ENCODE measurements around the gene CPT1C. TPM values are rescaled to one million over a fixed set of nuclear protein-coding genes. Genes with fewer than 3 reads are reported as not detected.

The CPT1C gene
- total and polyA plus RNA-seq, 5 experiments from 2014 or later: 0.19 to 2.7 (median 0.54) TPM

DNA sequence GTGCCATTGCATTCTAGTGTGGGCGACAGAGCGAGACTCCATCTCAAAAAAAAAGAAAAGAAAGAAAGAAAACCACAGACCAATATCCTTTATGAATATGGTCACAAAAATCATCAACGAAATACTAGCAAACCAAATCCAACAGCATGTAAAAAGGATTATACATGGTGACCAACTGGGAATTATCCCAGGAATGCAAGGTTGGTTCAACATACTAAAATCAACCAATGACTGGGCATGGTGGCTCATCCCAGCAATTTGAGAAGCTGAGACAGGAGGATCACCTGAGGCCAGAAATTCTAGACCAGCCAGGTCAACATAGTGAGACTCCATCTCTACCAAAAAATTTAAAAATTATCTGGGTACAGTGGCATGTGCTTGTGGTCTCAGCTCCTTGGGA lies 65.0 kb downstream of the CPT1C start:
- Mint-ChIP-seq H3K9me3 (peaks cover 0 to 9% (median 2%) of the 10 kb centered on the region in 9 donors), H3K27ac (no peak overlapping the region), H3K4me1 (no peaks in the 10 kb centered on the region), H3K36me3 (peaks cover 2 to 9% (median 6%) of the 10 kb centered on the region in 3 donors), H3K27me3 (peaks cover 0 to 3% (median 0%) of the 10 kb centered on the region in 5 donors), H3K4me3 (no peak overlapping the region)
- ATAC-seq (no peak), DNase-seq (no peak)
- POLR2A ChIA-PET: no interaction called here

DNA sequence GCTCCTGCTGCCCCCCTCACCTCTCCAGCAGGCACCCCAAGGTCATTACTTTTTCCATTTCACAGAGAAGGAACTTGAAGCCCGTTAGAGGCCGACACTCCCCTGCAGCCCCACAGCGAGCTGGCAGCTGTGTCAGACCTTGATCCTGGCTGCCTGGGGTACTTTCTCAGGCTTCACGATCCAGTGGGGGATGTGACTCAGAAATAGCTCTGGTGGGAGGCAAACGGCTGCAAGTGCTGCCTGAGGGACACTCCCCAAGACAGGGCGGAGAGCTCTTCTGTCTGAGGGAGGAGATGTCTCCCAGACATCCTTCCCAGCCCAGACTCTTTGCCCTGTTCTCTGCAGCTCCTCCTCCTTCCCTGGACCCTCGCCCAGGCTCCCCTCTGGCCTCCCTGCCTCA lies 67.4 kb downstream of the CPT1C start:
- no peaks in the 10 kb centered on the region for H3K27me3 Mint-ChIP-seq
- no peak overlapping the region for H3K4me3 Mint-ChIP-seq
- peak overlapping the region in 1 of 10 donors; percentile 43 for H3K27ac Mint-ChIP-seq
- POLR2A ChIA-PET: no interaction called here
- DNase-seq (no peak), ATAC-seq (no peak)
- peaks cover 0 to 6% (median 2%) of the 10 kb centered on the region in 9 donors for H3K9me3 Mint-ChIP-seq
- H3K36me3 Mint-ChIP-seq: peaks cover 2 to 6% (median 5%) of the 10 kb centered on the region in 3 donors
- peaks cover 0 to 2% (median 0%) of the 10 kb centered on the region in 4 donors for H3K4me1 Mint-ChIP-seq

DNA sequence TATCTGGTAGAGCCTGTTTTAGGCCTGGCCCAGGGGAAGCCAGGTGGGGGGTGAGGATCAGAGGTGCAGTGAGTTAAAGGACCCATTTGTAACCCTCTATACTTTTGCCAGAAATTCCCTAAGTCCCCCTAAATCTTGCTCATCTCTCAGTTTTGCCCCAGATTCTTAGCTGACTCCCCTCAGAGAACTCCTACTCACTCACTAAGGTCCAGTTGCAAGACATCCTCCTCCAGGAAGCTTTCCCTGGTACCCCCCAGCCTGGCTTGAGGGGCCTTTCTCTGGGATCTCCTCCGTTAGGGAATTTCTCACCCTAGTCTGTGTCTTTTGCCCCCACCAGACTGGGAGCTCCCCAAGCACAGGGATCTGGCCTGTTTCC lies 70.3 kb downstream of the CPT1C start:
- H3K9me3 Mint-ChIP-seq: peaks cover 0 to 2% (median 0%) of the 10 kb centered on the region in 9 donors
- H3K27me3 Mint-ChIP-seq: no peaks in the 10 kb centered on the region
- H3K27ac Mint-ChIP-seq: peak overlapping the region in 4 of 10 donors; percentile 15 to 92 (median 72)
- H3K36me3 Mint-ChIP-seq: peaks cover 0 to under 1% (median 0%) of the 10 kb centered on the region in 3 donors
- peaks cover 4 to 7% (median 5%) of the 10 kb centered on the region in 4 donors for H3K4me1 Mint-ChIP-seq
- H3K4me3 Mint-ChIP-seq: peak overlapping the region in 4 of 10 donors; percentile 6 to 65 (median 46)
- DNase-seq: no peak
- ATAC-seq: no peak
- POLR2A ChIA-PET: interaction anchor here (0.7 kb wide), 1 partner anchor 46 kb away, joined by 3 read pairs; no protein-coding TSS in a partner anchor

DNA sequence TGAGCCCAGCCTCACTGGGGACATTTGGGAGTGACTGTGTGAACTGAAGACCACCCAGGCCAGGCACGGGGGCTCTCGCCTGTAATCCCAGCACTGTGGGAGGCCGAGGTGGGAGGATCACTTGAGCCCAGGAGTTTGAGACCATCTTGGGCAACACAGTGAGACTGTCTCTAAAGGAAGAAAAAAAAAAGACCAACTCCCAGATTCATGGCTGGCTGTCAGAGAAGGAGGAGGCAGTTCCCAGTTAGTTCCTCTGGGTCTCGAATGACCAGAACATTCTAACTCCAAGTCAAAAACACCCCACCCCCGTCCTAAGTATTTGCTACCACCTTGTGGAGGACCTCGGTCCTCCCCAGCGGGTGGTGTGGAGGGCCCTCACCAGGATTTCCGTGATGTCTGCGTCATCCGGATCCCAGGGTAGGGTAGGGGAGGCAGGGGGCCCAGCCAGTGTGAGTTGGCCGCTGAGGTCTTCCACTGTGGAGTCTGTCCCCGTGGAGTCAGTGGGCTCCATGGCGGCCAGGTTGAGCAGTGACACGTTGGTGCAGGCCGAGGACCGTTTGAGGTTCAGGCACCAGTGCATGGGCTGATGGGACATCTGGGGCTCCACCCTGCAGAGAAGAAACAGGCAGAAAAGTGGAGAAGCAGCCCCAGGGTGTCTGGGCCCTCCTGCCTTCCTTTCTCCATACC lies 70.9 kb downstream of the CPT1C start:
- H3K4me1 Mint-ChIP-seq: peaks cover 6 to 9% (median 8%) of the 10 kb centered on the region in 4 donors
- DNase-seq: peak in 2 of 10 donors; percentile 19 to 30
- H3K36me3 Mint-ChIP-seq: no peaks in the 10 kb centered on the region

DNA sequence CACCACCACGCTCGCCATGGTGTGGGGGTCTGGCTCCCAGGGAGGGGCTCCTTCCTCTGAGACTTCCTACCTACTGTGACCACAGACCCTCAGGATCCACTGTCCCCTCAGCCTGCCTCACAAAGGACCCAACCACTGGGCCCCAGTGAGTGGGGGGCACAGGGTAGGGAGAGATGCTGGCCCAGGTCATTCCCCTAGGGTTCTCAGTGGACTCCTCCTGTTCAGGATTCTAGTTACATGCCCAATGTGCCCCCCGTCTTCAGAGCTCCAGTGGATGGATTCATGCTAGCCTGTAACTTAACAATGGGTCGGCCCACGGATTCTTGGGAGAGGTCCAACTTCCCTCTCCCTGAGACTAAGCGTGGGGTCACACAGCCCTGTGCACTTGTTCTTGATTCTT lies 72.3 kb downstream of the CPT1C start, which contains the start of gene TSKS:
TSKS (minus strand) TSS at position 77 of the 400 bp plus-strand sequence; CDS start at position 18, 59 bp downstream.
- no peaks in the 10 kb centered on the region for H3K36me3 Mint-ChIP-seq
- peak within 1 kb of the TSS in 7 of 10 donors; percentile 30 to 92 (median 65) for H3K27ac Mint-ChIP-seq
- ATAC-seq (no peak), DNase-seq (no peak)
- peaks cover 16 to 20% (median 19%) of the 10 kb centered on the region in 4 donors for H3K4me1 Mint-ChIP-seq
- no peaks in the 10 kb centered on the region for H3K9me3 Mint-ChIP-seq
- peak within 1 kb of the TSS in 3 of 10 donors; percentile 14 to 65 (median 30) for H3K4me3 Mint-ChIP-seq
- peaks cover 0 to 4% (median 0%) of the 10 kb centered on the region in 5 donors for H3K27me3 Mint-ChIP-seq
- POLR2A ChIA-PET: interaction anchor here (0.6 to 1.6 kb wide), 3 partner anchors 12 to 46 kb away, joined by 3 to 10 read pairs (median 5); no protein-coding TSS in a partner anchor

More for the DNA sequence above, 70.9 kb downstream of the CPT1C start:
- Mint-ChIP-seq H3K27ac (peak overlapping the region in 6 of 10 donors; percentile 62 to 92 (median 76)), H3K9me3 (no peaks in the 10 kb centered on the region), H3K4me3 (peak overlapping the region in 6 of 10 donors; percentile 6 to 65 (median 22)), H3K27me3 (peaks cover 0 to 4% (median 0%) of the 10 kb centered on the region in 5 donors)
- POLR2A ChIA-PET: interaction anchor here (0.7 kb wide), 1 partner anchor 46 kb away, joined by 3 read pairs; no protein-coding TSS in a partner anchor
- no peak for ATAC-seq

Small RNA genes within 50 kb of the gene (microRNA-seq; reads per million reads assigned to microRNA genes)
- not detected for gene MIR5088 (ENCODE audit: borderline microRNAs expressed)

Other genes starting within 250 kb of the CPT1C start
- gene SLC17A7, start 249.6 kb upstream of the CPT1C start, total RNA-seq: under 1 TPM; 0.27 to 0.73 TPM
- not detected for gene SLC17A7, start 249.6 kb upstream of the CPT1C start, polyA plus RNA-seq
- gene PIH1D1, start 239.3 kb upstream of the CPT1C start, total RNA-seq: 100 to 1,000 TPM; 157 to 179 TPM
- 10 to 100 TPM; 85.3 to 88.9 (median 86.7) TPM for gene PIH1D1, start 239.3 kb upstream of the CPT1C start, polyA plus RNA-seq
- 10 to 100 TPM; 44.3 to 44.4 TPM for gene ALDH16A1, start 237.9 kb upstream of the CPT1C start, total RNA-seq
- gene ALDH16A1, start 237.9 kb upstream of the CPT1C start, polyA plus RNA-seq: 10 to 100 TPM; 28.3 to 38.0 (median 30.1) TPM
- 100 to 1,000 TPM; 106 to 112 TPM for gene FLT3LG, start 216.9 kb upstream of the CPT1C start, total RNA-seq
- 100 to 1,000 TPM; 108 to 205 (median 166) TPM for gene FLT3LG, start 216.9 kb upstream of the CPT1C start, polyA plus RNA-seq
- 1,000 to 10,000 TPM; 5,160 to 5,167 TPM for gene RPL13A, start 203.5 kb upstream of the CPT1C start, total RNA-seq
- gene RPL13A, start 203.5 kb upstream of the CPT1C start, polyA plus RNA-seq: 1,000 to 10,000 TPM; 3,162 to 3,664 (median 3,630) TPM
- 1,000 to 10,000 TPM; 3,084 to 3,152 TPM for gene RPS11, start 194.7 kb upstream of the CPT1C start, total RNA-seq
- gene RPS11, start 194.7 kb upstream of the CPT1C start, polyA plus RNA-seq: 1,000 to 10,000 TPM; 2,379 to 2,818 (median 2,600) TPM
- 10 to 100 TPM; 24.3 to 26.0 TPM for gene FCGRT, start 178.5 kb upstream of the CPT1C start, total RNA-seq
- gene FCGRT, start 178.5 kb upstream of the CPT1C start, polyA plus RNA-seq: 10 to 100 TPM; 50.3 to 62.9 (median 61.5) TPM
- 1 to 10 TPM; 1.6 to 3.6 TPM for gene RCN3, start 163.1 kb upstream of the CPT1C start, total RNA-seq
- 1 to 10 TPM; 1.5 to 4.5 (median 2.8) TPM for gene RCN3, start 163.1 kb upstream of the CPT1C start, polyA plus RNA-seq
- 100 to 1,000 TPM; 162 to 173 TPM for gene NOSIP, start 110.6 kb upstream of the CPT1C start, total RNA-seq
- gene NOSIP, start 110.6 kb upstream of the CPT1C start, polyA plus RNA-seq: 100 to 1,000 TPM; 662 to 854 (median 844) TPM
- gene PRRG2, start 109.8 kb upstream of the CPT1C start, total RNA-seq: 1 to 10 TPM; 1.9 to 2.4 TPM
- gene PRRG2, start 109.8 kb upstream of the CPT1C start, polyA plus RNA-seq: under 1 TPM; 0.28 to 0.34 (median 0.32) TPM
- gene PRR12, start 99.9 kb upstream of the CPT1C start, total RNA-seq: 10 to 100 TPM; 61.6 to 62.1 TPM
- under 1 TPM; 0.24 to 0.69 (median 0.37) TPM for gene PRR12, start 99.9 kb upstream of the CPT1C start, polyA plus RNA-seq
- gene RRAS, start 51.0 kb upstream of the CPT1C start, total RNA-seq: 10 to 100 TPM; 10.4 to 12.7 TPM
- 10 to 100 TPM; 21.8 to 30.2 (median 28.4) TPM for gene RRAS, start 51.0 kb upstream of the CPT1C start, polyA plus RNA-seq
- gene SCAF1, start 48.9 kb upstream of the CPT1C start, total RNA-seq: 10 to 100 TPM; 51.0 to 62.3 TPM
- 1 to 10 TPM; 1.1 to 2.5 (median 1.2) TPM for gene SCAF1, start 48.9 kb upstream of the CPT1C start, polyA plus RNA-seq
- 100 to 1,000 TPM; 279 to 303 TPM for gene IRF3, start 25.3 kb upstream of the CPT1C start, total RNA-seq
- 10 to 100 TPM; 54.6 to 76.1 (median 65.1) TPM for gene IRF3, start 25.3 kb upstream of the CPT1C start, polyA plus RNA-seq
- gene BCL2L12, start 25.2 kb upstream of the CPT1C start, total RNA-seq: 10 to 100 TPM; 22.5 to 24.0 TPM
- 10 to 100 TPM; 19.3 to 20.6 (median 19.6) TPM for gene BCL2L12, start 25.2 kb upstream of the CPT1C start, polyA plus RNA-seq
- gene PRMT1, start 13.8 kb upstream of the CPT1C start, total RNA-seq: 100 to 1,000 TPM in 1 of 2 experiments, 10 to 100 TPM in 1; 97.4 to 100 TPM
- 100 to 1,000 TPM; 150 to 162 (median 158) TPM for gene PRMT1, start 13.8 kb upstream of the CPT1C start, polyA plus RNA-seq
- gene ADM5, start 1.5 kb upstream of the CPT1C start, total RNA-seq: 1 to 10 TPM; 3.5 to 5.1 TPM
- gene ADM5, start 1.5 kb upstream of the CPT1C start, polyA plus RNA-seq: under 1 TPM in 2 of 3 donors, not detected in 1; 0.14 to 0.53 TPM
- gene TSKS, start 72.2 kb downstream of the CPT1C start, total RNA-seq: 1 to 10 TPM; 3.5 to 4.8 TPM
- 1 to 10 TPM in 1 of 3 donors, under 1 TPM in 2; 0.17 to 1.2 (median 0.40) TPM for gene TSKS, start 72.2 kb downstream of the CPT1C start, polyA plus RNA-seq
- gene AP2A1, start 75.9 kb downstream of the CPT1C start, total RNA-seq: 10 to 100 TPM; 56.1 to 57.8 TPM
- 1 to 10 TPM; 4.5 to 6.5 (median 4.9) TPM for gene AP2A1, start 75.9 kb downstream of the CPT1C start, polyA plus RNA-seq
- gene FUZ, start 122.2 kb downstream of the CPT1C start, total RNA-seq: 10 to 100 TPM; 23.0 to 28.8 TPM
- 1 to 10 TPM; 5.4 to 7.5 (median 7.0) TPM for gene FUZ, start 122.2 kb downstream of the CPT1C start, polyA plus RNA-seq
- gene MED25, start 127.2 kb downstream of the CPT1C start, total RNA-seq: 10 to 100 TPM; 39.8 to 43.2 TPM
- 10 to 100 TPM in 2 of 3 donors, 1 to 10 TPM in 1; 7.5 to 19.2 (median 13.1) TPM for gene MED25, start 127.2 kb downstream of the CPT1C start, polyA plus RNA-seq
- gene PTOV1, start 160.0 kb downstream of the CPT1C start, total RNA-seq: 100 to 1,000 TPM; 178 to 186 TPM
- 10 to 100 TPM; 42.9 to 67.4 (median 50.9) TPM for gene PTOV1, start 160.0 kb downstream of the CPT1C start, polyA plus RNA-seq
- 100 to 1,000 TPM; 170 to 176 TPM for gene PNKP, start 176.5 kb downstream of the CPT1C start, total RNA-seq
- 10 to 100 TPM; 21.1 to 24.3 (median 21.4) TPM for gene PNKP, start 176.5 kb downstream of the CPT1C start, polyA plus RNA-seq
- gene AKT1S1, start 186.2 kb downstream of the CPT1C start, total RNA-seq: 10 to 100 TPM; 28.4 to 30.4 TPM
- 1 to 10 TPM; 2.6 to 4.5 (median 3.9) TPM for gene AKT1S1, start 186.2 kb downstream of the CPT1C start, polyA plus RNA-seq
- gene TBC1D17, start 186.6 kb downstream of the CPT1C start, total RNA-seq: 10 to 100 TPM; 92.7 to 94.0 TPM
- gene TBC1D17, start 186.6 kb downstream of the CPT1C start, polyA plus RNA-seq: 10 to 100 TPM in 2 of 3 donors, 1 to 10 TPM in 1; 8.1 to 17.7 (median 11.3) TPM
- 1 to 10 TPM in 1 of 2 experiments, under 1 TPM in 1; 0.85 to 1.1 TPM for gene IL4I1, start 205.8 kb downstream of the CPT1C start, total RNA-seq
- gene IL4I1, start 205.8 kb downstream of the CPT1C start, polyA plus RNA-seq: under 1 TPM; 0.24 to 0.26 (median 0.25) TPM
- gene ATF5, start 238.1 kb downstream of the CPT1C start, total RNA-seq: 1 to 10 TPM; 8.4 to 9.2 TPM
- under 1 TPM; 0.71 to 0.97 (median 0.84) TPM for gene ATF5, start 238.1 kb downstream of the CPT1C start, polyA plus RNA-seq
- 10 to 100 TPM; 53.9 to 61.4 TPM for gene NUP62, start 238.4 kb downstream of the CPT1C start, total RNA-seq
- 10 to 100 TPM; 38.5 to 54.5 (median 49.1) TPM for gene NUP62, start 238.4 kb downstream of the CPT1C start, polyA plus RNA-seq